Stimulated activated CD4-positive, alpha-beta T cell treated with anti-CD3 and anti-CD28 coated beads, Interleukin-4, amount 100 ng/mL, for 24 hours (primary cell): ENCODE measurements around the gene OR2T6.
"Not testable (repeated sequence)": the region's sequence is repeated elsewhere in the genome, so short reads cannot be mapped to it uniquely, and the experiment has no call there.

Experiments
- DNase-seq: peaks from one replicate; pipeline ENCODE4 v3.0.0-alpha.2; 2020

The OR2T6 gene

GRCh38 chr1:248434913-248435312 lies 59.4 kb downstream of the OR2T6 start:
- not testable (repeated sequence) for DNase-seq

- not testable (repeated sequence) for DNase-seq
Measured at GRCh38 chr1:248436303-248436702, 60.8 kb downstream of the OR2T6 start.

- DNase-seq, result not testable (repeated sequence)
Measured at GRCh38 chr1:248438668-248439067, 63.1 kb downstream of the OR2T6 start.

DNA sequence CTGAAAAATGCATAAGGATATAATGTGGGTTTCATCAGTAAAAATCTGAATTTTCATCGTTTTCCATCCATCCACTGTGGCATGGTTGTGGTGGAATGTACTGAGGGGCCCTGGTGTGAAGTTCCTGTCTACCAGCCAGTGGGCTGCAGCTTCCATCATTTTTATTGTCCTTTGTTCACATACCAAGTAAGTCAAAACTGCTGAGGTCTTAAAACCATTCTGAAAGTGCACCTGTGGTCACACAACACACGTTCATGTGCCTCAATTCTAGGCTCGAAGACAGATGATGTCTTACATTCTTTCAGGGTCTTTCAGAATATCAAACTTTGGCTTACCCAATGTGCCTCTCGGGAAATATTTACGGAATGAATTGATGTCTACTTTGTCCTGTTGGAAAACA lies 63.7 kb downstream of the OR2T6 start:
- DNase-seq, result not testable (repeated sequence)
